PC-9 (cell line): Measurements from ENCODE around the gene E2F2. TPM values are rescaled to one million over a fixed set of nuclear protein-coding genes. Genes with fewer than 3 reads are reported as not detected.

Experiments
- BruUV-seq: library from RNA; stranded (reverse); fragments of 400-500 nt; replicated peaks from 2 replicates; lab custom pipeline; 2021; lab: Mats Ljungman, UMichigan
- CTCF ChIA-PET: fragments of 300-600 bp; sonication (Branson Sonifier 250); formaldehyde crosslinking; loops from one replicate; lab custom pipeline; 2022; ENCODE audit warnings: antibody characterized with exemption; lab: Charles Lee
- POLR2A ChIA-PET: fragments of 300-600 bp; sonication (Branson Sonifier 250); formaldehyde crosslinking; loops from one replicate; lab custom pipeline; 2022; ENCODE audit warnings: antibody characterized with exemption; ENCODE audit not compliant: unreplicated experiment; lab: Charles Lee
- DNase-seq, 2 experiments: peaks; one replicate each; pipeline versions ENCODE4 v3.0.0 to v3.0.0-alpha.2; 2015 to 2022; ENCODE audit warnings: mixed read lengths in 1 of 2
- H2AFZ ChIP-seq: fragments of 200-600 bp; sonication (generic); 2 replicates; pipeline ENCODE4 v1.8.1; 2017; ENCODE audit warnings: antibody characterized with exemption
- H3F3A ChIP-seq: fragments of 200-600 bp; sonication (generic); 2 replicates; pipeline ENCODE4 v1.8.1; 2017; ENCODE audit warnings: antibody characterized with exemption, mild to moderate bottlenecking, low read depth; ENCODE audit not compliant: insufficient read depth
- H3K27ac ChIP-seq: fragments of 200-600 bp; sonication (generic); 2 replicates; pipeline ENCODE4 v1.6.1; 2016; ENCODE audit warnings: mixed run types
- H3K27me3 ChIP-seq: fragments of 200-600 bp; sonication (generic); 2 replicates; pipeline ENCODE4 v1.6.1; 2016; ENCODE audit warnings: low read depth, mixed run types; ENCODE audit not compliant: insufficient read depth
- H3K36me3 ChIP-seq: fragments of 200-600 bp; sonication (generic); 2 replicates; pipeline ENCODE4 v1.6.1; 2016; ENCODE audit warnings: low read depth, mixed run types
- H3K4me1 ChIP-seq: fragments of 200-600 bp; sonication (generic); replicated peaks from 2 replicates; pipeline ENCODE4 v1.6.1; 2016; ENCODE audit warnings: mixed run types; ENCODE audit not compliant: insufficient read depth
- H3K4me2 ChIP-seq: fragments of 200-600 bp; sonication (generic); 2 replicates; pipeline ENCODE4 v1.6.1; 2017; ENCODE audit warnings: mixed run types
- H3K4me3 ChIP-seq: fragments of 200-600 bp; sonication (generic); 2 replicates; pipeline ENCODE4 v1.6.1; 2016; ENCODE audit warnings: mixed run types
- H3K79me2 ChIP-seq: fragments of 200-600 bp; sonication (generic); 2 replicates; pipeline ENCODE4 v1.6.1; 2017; ENCODE audit warnings: low read depth, mixed run types
- H3K9me2 ChIP-seq: fragments of 200-600 bp; sonication (generic); 2 replicates; pipeline ENCODE4 v1.8.1; 2017; ENCODE audit warnings: mild to moderate bottlenecking; ENCODE audit not compliant: insufficient read depth
- H3K9me3 ChIP-seq: fragments of 200-600 bp; sonication (generic); 2 replicates; pipeline ENCODE4 v1.8.1; 2016; ENCODE audit warnings: low read depth; ENCODE audit not compliant: insufficient read depth
- H4K20me1 ChIP-seq: fragments of 200-600 bp; sonication (generic); 2 replicates; pipeline ENCODE4 v1.8.1; 2017; ENCODE audit not compliant: insufficient read depth
- CTCF ChIP-seq: fragments of 200-600 bp; sonication (generic); conservative IDR thresholded peaks from 2 replicates; pipeline ENCODE4 v1.6.1; 2017; ENCODE audit warnings: mixed run types, antibody characterized with exemption, mild to moderate bottlenecking, moderate library complexity
- EZH2 ChIP-seq: fragments of 200-600 bp; sonication (generic); IDR thresholded peaks from 2 replicates; pipeline ENCODE4 v1.8.0; 2017; ENCODE audit warnings: antibody characterized with exemption, low read depth
- intact Hi-C: fragments of 100-400 bp; cut with micrococcal nuclease; formaldehyde crosslinking; loops from one replicate; pipeline ENCODE4 v1.10.0; 2022; ENCODE audit not compliant: unreplicated experiment
- total RNA-seq: library from RNA; stranded (reverse); gene quantifications from 2 replicates; pipeline ENCODE4 v1.2.3, GENCODE V29; 2021

The E2F2 gene
- total RNA-seq, 1 experiment from 2014 or later, result 7.6 TPM

DNA sequence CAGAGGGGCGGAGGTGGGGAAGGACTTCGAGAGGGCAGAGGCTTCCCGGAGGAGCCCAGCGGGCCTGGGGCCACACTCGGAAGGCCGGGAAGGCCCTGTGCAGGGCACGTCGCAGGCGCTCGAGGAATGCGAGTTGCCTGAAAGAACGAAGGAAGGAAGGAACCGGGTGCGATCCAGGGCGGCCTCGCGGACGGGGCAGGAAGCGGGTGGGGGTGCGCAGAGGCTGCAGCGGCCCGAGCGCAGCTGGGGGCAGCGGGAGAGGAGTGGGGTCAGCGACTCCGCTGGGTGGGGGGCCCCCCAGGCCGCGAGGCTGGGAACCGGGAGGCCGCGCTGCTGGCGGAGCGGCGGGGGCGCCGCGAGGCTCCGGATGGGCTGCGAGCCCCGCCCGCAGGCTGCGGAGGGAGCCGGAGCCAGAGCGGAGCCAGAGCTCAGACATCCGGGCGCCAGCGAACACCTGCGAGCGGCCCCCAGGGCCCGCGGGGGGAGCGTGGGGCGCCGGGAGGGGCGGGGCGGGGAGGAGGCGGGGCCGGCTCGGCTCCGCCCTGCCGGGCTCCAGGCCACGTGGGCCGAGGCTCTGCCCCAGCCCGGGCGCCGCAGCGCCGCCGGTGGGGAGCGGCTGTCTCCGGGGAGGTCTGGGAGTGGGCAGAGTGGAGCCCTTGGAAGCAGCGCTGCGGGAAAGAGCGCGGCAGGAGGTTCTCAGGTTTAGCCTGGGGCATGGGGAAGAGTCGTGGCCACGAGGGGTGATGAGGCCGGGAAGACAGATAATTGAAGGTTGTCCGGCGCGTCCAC lies 23.6 kb upstream of the E2F2 start:
- peaks cover 23% of the 10 kb centered on the region for H3K79me2 ChIP-seq
- intact Hi-C loops, result no loop called here
- H3K36me3 ChIP-seq, result no peaks in the 10 kb centered on the region
- DNase-seq, result peak; percentile 59 to 80
- ChIA-PET CTCF (interaction anchor here (0.5 to 0.7 kb wide), 2 partner anchors 41 to 172 kb away, joined by 4 to 14 read pairs; no protein-coding TSS in a partner anchor), POLR2A (interaction anchor here (0.5 to 1.0 kb wide), 11 partner anchors 22 to 550 kb away, joined by 3 to 32 read pairs (median 11); no protein-coding TSS in a partner anchor)
- H3K4me2 ChIP-seq, result peak overlapping the region; percentile 96
- H3K4me3 ChIP-seq, result peak overlapping the region; percentile 69; the same call in 1 of the 2 replicates
- H4K20me1 ChIP-seq, result no peaks in the 10 kb centered on the region
- no peaks in the 10 kb centered on the region for H3K9me3 ChIP-seq
- BruUV-seq, result no TSS peak
- no peak for TF ChIP-seq EZH2
- TF ChIP-seq CTCF, result no peak
- H3K9me2 ChIP-seq, result no peaks in the 10 kb centered on the region
- peak overlapping the region; percentile 74; the same call in 1 of the 2 replicates for H2AFZ ChIP-seq
- peak overlapping the region; percentile 96 for H3K27ac ChIP-seq
- H3K27me3 ChIP-seq, result no peaks in the 10 kb centered on the region
- H3K4me1 ChIP-seq, result peaks cover 36% of the 10 kb centered on the region
- H3F3A ChIP-seq, result peaks cover 40% of the 10 kb centered on the region

- H2AFZ ChIP-seq, result peak overlapping the region; percentile 74; the same call in 1 of the 2 replicates
These were observed 23.1 kb upstream of the E2F2 start for GRCh38 chr1:23554127-23554480.

More at GRCh38 chr1:23554127-23554480, 23.1 kb upstream of the E2F2 start:
- Histone ChIP-seq H3K9me3 (no peaks in the 10 kb centered on the region), H3K79me2 (peaks cover 23% of the 10 kb centered on the region), H3K27me3 (no peaks in the 10 kb centered on the region), H3K4me3 (peak overlapping the region; percentile 69; the same call in 1 of the 2 replicates), H4K20me1 (no peaks in the 10 kb centered on the region), H3F3A (peaks cover 40% of the 10 kb centered on the region), H3K36me3 (no peaks in the 10 kb centered on the region), H3K4me2 (peak overlapping the region; percentile 96), H3K4me1 (peaks cover 36% of the 10 kb centered on the region), H3K27ac (peak overlapping the region; percentile 71), H3K9me2 (no peaks in the 10 kb centered on the region)
- no TSS peak for BruUV-seq
- POLR2A ChIA-PET, result interaction anchor here (0.5 to 1.0 kb wide), 9 partner anchors 23 to 549 kb away, joined by 3 to 32 read pairs (median 11); no protein-coding TSS in a partner anchor
- intact Hi-C loops, result no loop called here
- CTCF ChIA-PET, result interaction anchor here (0.6 to 0.7 kb wide), 2 partner anchors 171 to 273 kb away, joined by 3 to 4 read pairs; no protein-coding TSS in a partner anchor
- DNase-seq, result no peak
- TF ChIP-seq EZH2 (no peak), CTCF (no peak)
